NK-92 treated with Interleukin-12 subunit alpha and Interleukin-12 subunit beta, amount 100 ng/mL, for 24 hours (cell line): ENCODE measurements around the gene UBR3.

Experiments
- DNase-seq: peaks from one replicate; lab custom pipeline; 2025; lab: John Stamatoyannopoulos, UW

The UBR3 gene

DNA sequence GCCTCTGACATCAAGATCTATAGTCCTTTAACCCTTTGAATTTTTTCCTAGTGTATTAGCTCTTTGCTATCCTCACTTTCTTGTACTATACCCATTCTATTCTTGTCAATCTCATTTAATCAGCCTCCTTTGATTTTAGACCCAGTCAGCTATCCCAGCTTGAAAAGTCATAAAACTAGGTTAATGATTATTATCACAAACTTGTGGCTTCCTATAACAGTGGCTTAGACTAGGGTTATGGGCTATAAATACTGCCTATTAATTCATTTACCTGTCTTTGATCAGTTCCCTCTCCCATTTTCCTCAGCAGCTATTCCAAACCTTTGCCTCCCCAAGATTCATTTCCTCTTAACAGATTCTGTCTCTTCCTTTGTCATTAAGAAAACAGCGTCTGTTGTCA is 174.8 kb downstream of the UBR3 start:
- no peak for DNase-seq

DNA sequence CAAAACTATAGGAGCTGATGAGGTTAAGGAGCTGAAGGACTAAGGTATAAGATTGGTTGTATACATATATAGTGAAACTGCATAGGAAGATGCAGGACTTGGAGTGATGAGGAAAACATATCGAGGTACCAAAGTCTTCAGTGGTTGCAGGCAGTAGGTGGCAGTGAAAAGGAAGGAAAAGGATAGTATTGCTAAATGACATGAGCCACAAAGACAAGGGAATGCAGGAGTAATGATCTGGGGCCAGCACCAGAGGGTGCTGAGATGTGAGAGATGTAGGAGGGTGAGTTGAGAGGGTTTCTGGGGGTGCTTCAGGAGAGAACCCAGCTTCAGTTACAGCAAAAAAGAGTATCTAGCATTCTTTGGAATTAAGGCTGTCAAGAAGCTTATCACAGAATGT is 178.4 kb downstream of the UBR3 start:
- DNase-seq = no peak

DNA sequence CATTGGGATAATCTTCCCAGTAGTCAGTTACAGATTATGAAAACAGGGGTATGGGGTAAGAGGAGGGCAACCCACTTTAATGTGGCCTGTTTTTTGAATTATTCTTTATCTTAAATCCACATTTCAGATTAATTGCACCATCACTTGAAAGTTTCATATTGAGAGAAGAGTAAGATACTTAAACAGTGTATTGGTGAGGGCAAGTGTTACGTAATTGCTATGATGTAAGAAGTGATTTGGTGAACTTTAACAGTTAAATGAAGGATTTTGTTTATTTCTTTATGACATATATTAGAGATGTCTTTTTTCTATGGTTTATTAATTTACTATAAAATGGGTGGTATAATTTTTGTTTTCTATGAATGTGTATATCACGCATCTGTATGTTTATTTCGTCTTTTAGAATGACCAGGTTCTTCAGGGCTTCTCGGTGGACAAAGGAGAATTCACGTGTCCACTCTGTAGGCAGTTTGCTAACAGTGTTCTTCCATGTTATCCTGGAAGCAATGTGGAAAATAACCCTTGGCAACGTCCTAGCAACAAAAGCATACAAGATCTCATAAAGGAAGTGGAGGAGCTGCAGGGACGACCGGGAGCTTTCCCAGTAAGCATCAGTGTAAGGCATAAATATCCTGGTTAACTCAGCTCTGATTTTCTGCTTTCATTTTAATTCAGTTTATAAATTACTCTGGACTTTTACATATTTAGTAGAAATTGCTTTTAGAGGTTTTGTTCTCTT is 179.5 kb downstream of the UBR3 start:
- DNase-seq = no peak

DNA sequence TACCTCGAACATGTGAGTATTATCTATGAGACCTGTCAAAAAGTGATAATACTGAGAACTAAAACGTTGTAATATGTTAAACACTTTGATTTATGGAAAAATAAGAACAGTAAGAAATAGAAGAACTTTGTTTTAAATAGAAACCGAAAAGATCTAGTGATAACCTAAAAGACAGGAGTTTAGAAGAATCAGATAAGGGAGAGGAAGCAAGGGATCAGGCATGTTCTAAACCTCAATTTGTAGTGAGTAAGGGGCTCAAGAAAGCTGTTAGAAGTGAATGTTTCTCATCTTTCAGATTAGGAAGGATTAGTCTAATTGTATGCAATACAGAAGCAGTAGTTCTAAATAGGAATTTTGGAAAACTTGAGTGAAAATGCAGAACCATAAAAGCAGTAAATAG is 182.0 kb downstream of the UBR3 start:
- no peak for DNase-seq

DNA sequence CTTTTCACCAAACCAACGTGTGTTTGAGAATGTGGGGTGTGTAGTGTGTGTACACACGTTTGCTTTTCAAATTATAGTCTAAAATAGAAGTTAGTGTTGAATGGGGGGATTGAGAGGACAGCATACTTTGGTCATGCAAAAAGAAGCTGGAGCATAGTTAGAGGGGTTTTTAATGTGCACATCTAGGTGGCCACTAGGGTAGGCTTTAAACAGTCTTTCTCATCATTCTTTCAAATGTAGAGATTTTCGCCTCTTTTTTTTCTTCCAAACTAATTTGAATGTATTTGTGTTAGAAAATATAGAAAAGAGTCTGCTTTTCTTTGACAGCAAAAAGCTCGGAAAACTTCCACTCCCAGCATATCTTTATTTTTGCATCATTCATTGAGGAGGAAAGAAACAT is 185.5 kb downstream of the UBR3 start:
- DNase-seq = no peak

DNA sequence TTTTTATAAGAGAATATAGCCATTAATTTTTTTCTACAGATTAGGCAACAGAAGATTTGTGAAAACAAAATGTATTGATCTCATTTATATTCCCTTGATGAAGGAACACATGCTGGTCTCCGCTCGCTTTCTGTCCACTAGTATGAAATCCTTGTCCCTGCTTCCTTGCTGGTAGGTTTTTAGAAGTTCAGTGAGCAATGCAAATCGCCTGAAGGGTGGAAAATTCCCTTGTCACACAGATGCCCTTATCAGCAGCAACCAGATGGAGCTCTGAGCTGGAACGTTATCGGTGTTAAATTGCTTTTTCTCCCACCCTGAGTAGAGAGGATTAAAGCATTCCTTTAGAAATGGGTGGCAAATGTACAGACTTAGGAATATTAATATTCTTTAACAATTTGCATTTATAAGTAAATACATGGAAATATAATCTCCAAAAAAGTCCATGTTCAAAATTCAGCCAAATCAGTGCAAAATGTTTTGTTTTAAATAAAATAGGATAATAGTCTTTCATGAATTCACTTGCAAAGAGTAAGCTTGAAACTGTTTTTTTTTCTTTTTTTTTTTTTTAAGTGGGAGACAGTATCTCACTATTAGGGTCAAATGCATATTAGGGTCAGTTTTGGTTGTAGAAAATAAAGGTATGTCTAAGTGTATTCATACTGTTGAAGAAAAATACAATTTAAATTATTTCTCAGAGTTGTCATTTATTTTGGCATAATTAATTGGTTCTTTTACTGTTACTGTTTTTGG is 186.7 kb downstream of the UBR3 start:
- no peak for DNase-seq

DNA sequence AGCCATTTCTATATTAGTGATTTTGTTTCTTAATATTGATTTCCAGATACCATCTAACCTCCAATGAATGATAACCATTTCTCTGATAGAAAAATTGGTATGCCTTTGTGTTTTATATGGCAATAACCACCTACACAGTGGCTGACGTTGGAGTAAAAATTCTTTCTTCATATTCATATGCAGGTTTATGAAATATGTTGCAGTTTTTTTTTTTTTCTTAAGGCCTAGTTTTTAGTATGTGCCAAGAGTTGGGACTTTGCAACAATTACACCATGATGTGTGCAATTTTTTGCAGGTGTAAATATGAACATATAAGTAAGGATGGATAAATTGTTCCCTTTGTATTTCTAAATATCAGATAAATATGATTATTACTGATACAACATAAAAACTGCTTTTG is 187.5 kb downstream of the UBR3 start:
- DNase-seq = no peak

DNA sequence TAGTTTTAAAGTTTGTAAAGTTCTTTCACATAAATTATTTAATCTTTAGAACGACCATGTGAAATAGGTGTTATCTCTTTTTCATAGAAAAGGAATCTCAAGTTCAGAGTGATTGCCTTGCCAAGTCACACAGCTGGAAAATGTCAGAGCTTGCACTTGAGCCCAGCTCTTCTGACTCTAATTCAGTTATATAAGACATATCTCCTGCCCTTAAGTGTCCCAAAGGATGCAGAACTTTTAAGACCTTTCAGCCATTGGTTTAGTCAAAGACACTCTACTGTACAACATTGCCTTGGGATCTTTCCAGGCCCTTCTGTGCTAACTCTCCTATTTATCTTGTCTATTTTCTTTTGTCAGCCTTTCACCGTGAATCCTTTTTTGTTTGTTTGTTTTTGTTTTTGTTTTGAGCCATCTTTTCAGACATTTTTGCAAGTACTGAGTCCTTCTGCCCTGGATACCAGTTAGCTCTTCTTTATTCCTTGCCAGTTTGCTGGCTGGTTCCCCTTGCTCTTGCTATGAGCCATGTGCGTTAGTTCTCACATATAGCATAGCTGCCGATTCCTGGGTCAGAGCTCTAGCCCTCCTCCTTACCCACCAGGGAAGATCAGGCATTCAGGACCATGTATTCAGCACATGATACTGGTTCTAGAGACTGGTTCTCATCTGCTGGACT is 190.7 kb downstream of the UBR3 start:
- DNase-seq = no peak

DNA sequence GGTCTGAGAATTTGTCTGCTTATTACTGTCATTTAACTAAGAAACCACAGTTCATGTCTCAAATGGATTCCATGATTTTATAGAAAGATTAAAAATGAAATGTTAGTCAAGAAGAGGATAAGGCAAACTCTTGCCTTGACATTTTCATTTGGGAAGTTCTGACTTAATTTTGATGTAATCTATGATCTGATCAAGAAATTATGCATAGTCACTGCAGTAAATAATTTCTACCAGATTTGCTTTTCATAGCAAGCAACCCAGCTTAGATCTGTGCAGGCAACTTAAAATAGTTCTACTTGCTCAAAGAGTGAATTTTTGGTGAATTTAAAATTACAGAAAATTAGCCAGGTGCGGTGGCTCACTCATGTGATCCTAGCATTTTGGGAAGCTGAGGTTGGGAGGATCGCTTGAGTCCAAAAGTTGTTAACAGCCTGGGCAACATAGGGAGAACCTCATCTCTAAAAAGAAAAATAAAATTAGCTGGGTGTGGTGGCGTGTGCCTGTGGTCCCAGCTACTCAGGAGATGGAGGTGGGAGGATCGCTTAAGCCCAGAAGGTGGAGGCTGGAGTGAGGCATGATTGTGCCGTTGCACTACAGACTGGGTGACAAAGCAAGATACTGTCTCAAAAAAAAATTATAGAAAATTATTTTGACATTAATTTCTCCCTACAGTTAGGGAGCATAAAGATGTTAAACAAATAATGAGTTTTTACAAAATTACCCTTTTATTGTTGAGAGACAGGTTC is 192.0 kb downstream of the UBR3 start:
- DNase-seq = no peak

DNA sequence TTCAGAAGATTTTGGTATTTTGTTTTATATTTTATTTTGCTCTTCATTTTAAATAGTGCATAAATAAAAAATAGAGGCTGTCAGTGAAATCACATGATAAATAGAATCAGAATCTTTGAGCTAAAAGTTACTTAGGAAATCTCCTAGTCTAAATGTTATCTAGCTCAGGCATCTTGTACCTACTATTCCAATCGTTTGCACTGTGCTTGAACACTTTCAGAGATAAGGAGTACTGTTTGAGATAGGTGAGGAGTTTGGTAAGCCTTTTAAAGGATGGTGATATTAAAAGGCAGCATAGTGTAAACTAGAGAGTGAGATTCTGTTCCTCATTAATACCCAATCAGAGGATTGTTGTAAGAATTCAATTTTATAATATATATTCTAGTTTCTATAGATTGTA is 193.5 kb downstream of the UBR3 start:
- no peak for DNase-seq

DNA sequence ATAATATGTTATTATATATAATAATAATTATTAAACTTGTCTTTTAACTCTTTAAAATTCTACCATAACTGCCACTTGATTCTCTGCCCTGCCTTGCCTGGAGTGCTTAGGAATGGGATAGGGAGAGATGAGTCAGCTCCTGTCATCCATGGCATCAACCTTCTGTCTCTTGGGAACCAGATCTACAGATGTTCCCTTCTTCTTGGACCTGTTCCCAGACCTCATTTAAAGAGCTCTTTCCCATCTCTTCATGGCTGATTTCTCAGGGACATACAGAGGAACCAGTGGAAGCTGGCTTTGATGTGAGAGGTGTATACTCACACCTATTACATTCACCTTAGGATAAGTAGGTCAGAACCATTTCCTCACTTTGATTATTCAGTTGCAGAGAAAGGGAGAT is 195.4 kb downstream of the UBR3 start:
- DNase-seq = no peak

DNA sequence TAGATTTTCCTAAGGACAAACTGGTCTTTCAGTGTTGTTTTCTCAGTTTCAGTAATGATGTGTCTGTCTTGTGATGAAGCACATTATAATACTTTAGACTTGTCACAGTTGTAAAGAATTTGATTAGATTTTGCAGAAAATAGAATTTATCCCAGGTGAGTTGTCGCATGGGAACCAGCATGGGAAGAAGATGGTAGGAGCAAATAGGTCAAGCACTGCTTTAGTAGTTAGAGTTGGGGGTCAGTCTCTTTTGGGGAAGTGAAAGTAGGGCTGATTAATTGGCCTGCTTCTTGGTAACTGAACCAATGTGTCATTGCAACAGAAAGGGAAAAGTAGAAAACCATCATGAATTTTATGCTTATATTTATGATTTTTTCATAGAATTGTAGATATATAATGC is 197.5 kb downstream of the UBR3 start:
- no peak for DNase-seq

DNA sequence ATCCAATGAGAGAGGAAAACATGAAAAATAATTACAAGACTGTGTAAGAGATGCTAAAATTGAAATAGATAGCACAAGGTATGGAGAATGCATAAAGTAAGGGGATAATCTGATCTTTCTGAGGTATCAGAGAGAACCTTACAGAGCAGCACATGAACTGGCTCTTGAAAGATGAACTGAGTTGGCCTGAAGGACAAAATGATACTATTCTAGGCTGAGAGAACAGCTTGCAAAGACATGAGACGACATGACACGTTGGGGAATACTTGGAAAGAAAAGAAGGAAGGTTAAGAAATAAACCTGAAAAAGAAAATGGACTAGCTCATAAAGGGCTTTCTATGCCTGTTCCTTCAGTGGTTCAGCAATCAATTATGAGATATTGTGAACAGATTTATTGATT is 198.0 kb downstream of the UBR3 start:
- no peak for DNase-seq

DNA sequence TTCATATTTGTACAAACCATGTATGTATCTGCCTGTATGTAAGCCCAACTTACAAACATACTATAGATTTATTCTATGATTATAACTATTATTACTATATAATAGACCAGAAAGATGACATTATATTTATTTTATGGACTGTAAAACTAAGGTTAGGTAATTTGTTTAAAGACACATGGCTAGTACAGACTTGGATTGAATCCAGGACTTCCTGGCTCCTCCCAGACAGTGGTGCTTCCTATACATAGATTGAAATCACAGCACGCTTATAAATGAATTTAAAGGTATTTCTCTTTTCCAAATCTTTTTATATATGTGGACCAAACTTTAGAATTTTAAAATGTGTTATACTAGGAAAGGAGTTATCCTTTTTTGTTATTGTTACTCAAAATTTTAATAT is 199.1 kb downstream of the UBR3 start:
- DNase-seq = no peak

DNA sequence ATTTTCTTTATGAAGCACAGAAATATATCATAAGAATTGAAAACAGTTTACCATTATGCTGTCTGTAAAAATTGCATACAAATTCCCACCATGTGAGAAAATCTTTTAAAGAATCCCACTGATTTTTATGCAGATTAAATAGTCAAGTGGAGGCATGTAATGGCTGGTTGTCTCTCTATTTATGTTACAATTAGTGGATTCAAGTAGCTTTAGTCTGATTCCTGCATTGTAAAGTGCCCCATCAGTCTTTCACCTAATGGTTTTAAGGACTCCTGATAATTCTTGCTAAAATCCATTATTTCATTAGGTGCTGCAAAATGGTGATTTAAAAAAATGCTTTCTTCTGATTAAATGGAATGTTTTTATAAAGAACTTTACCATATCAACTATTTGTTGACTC is 202.3 kb downstream of the UBR3 start:
- DNase-seq = no peak

DNA sequence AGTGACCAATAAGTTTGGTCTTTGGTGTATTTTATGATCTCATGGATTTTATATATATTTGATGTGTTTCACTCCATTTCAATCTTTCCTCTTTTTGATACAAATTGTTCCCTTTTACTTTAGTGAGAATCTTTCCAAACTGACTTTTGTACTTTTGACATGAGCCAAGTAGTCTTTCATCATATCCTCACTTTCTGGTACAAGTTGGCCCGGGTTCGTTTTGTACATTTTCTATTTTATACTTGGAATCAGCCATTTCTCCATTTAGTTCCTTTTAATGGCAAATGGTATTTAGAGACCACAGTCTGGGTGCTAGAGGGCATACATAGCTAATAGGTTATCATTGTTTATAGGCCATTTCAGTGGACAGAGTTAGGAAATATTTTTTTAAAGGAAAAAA is 202.8 kb downstream of the UBR3 start:
- DNase-seq = no peak

DNA sequence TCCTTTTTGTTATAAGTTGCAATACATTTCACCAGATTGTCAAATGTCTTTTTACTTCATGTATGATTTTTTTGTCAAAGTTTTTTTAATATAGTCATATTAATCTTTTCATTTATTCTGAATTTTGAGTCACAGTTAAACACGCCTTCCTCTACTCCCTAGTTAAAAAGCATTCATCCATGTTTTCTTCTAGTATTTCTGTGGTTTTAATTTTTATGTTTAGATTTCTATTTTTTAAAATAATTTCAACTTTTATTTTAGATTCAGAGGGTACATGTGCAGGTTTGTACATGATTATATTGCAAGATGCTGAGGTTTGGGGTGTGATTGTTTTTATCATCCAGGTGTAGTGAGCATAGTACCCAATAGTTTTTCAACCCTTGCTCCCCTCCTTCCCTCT is 204.0 kb downstream of the UBR3 start:
- no peak for DNase-seq

DNA sequence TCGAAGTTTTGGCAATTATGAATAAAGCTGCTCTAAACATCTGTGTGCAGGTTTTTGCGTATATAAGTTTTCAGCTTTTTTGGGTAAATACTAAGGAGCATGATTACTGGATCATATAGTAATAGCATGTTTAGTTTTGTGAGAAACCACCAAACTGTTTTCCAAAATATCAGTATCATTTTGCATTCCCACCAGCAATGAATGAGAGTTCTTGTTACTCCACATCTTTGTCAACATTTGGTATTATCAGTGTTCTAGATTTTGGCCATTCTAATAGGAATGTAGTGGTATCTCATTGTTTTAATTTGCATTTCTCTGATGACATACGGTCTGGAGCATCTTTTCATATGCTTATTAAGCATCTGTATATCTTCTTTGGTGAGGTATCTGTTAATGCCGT is 207.3 kb downstream of the UBR3 start:
- DNase-seq = no peak

DNA sequence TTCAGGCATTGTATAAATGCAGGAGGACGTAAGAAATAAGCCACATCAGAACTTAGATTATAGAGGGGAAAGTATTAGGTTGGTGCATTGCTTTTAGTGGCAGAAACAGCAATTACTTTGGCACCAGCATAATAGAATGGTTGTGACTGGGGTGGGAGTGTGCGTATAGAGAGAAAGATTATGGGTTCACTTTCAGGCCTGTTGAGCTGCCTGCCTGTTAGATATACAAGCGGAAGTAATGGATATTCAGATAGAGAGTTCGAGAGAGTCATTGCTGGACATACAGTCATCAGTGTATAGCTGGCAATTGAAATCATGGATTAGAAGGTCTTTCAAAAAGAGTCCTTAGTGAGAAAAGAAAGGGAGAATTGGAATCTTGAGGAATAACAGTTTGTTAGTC is 211.5 kb downstream of the UBR3 start:
- DNase-seq = no peak

DNA sequence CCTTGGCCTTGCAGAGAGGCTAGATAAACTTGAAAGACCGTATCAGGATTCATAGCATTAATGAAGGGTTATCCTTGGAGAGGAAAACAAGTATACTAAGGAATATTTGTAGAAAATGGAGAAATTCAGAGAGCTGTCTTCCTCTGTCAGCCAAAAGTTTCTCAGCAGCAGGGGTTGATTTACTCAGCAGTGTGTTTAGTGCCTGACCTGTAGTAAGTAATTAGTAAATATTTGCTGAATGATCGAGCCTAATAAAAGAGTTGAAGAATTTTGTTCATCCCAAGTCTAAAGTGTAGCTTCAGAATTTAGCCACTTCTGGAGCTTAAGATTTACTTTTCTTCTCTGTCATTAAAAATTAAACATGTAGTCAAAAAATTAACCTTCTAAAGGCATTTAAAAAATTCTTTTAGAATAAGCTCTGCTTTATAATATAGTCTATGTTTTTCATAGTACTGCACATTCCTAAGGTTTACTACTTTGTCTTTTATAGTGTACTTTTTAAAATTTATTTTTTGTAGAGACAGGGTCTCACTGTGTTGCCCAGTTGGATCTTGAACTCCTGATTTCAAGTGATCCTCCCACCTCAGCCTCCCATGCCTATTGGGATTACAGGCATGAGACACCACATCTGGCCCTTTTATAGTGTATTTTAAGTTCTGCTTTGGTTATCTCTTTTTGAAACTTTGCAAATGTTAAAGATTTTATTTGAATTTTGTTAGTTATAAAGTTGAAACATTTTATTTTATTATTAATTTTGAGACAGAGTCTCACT is 212.3 kb downstream of the UBR3 start:
- no peak for DNase-seq

DNA sequence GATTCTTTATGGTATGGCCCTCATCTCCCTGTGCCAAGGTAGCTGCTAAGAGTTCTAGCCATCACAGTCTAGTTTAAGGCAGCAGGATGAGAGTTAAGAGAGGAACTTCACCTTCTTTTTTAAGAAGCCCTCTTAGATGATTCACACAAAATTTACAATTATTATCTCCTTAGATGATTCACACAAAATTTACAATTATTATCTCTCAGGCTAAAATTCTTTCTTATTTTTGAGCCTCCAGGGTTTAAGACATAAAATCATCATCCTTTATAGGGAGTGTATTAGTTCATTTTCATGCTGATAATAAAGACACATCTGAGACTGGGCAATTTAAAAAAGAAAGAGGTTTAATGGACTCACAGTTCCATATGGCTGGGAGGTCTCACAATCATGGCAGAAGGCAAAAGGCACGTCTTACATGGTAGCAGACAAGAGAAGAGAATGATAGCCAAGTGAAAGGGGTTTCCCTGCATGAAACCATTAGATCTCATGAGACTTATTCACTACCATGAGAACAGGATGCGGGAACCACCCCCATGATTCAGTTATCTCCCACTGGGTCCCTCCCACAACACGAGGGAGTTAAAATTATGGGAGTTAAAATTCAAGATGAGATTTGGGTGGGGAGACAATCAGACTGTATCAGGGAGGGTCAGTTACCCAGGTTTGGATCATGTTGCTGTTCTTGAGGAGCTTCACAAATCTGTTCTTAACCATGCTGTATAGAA is 217.7 kb downstream of the UBR3 start:
- DNase-seq = no peak
